Measurements from ENCODE around the gene TMEM91. TPM values are rescaled to one million over a fixed set of nuclear protein-coding genes. Genes with fewer than 3 reads are reported as not detected.
A peak's percentile ranks its signal among the peaks of the same experiment; 100 is the strongest.

TMEM91 gene
- total and polyA plus RNA-seq, 9 of the 15 experiments (the other 6 are each of a cell fraction or from before 2014, with no cell fraction given) = 1.2 to 5.2 (median 2.7) TPM

GRCh38 chr19:41328157-41328841 lies 48.0 kb upstream of the TMEM91 start (continued):
- TF ChIP-seq, protein P1, sequence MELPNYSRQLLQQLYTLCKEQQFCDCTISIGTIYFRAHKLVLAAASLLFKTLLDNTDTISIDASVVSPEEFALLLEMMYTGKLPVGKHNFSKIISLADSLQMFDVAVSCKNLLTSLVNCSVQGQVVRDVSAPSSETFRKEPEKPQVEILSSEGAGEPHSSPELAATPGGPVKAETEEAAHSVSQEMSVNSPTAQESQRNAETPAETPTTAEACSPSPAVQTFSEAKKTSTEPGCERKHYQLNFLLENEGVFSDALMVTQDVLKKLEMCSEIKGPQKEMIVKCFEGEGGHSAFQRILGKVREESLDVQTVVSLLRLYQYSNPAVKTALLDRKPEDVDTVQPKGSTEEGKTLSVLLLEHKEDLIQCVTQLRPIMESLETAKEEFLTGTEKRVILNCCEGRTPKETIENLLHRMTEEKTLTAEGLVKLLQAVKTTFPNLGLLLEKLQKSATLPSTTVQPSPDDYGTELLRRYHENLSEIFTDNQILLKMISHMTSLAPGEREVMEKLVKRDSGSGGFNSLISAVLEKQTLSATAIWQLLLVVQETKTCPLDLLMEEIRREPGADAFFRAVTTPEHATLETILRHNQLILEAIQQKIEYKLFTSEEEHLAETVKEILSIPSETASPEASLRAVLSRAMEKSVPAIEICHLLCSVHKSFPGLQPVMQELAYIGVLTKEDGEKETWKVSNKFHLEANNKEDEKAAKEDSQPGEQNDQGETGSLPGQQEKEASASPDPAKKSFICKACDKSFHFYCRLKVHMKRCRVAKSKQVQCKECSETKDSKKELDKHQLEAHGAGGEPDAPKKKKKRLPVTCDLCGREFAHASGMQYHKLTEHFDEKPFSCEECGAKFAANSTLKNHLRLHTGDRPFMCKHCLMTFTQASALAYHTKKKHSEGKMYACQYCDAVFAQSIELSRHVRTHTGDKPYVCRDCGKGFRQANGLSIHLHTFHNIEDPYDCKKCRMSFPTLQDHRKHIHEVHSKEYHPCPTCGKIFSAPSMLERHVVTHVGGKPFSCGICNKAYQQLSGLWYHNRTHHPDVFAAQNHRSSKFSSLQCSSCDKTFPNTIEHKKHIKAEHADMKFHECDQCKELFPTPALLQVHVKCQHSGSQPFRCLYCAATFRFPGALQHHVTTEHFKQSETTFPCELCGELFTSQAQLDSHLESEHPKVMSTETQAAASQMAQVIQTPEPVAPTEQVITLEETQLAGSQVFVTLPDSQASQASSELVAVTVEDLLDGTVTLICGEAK (IDR thresholded peaks at IDR 0.05) = no peak
- TF ChIP-seq, protein P1 (CRISPR knock-in tag; IDR thresholded peaks at IDR 0.05) = no peak
- TF ChIP-seq NCOA6 (IDR thresholded peaks at IDR 0.05) = no peak
- TF ChIP-seq ZNF507 (tag; conservative IDR thresholded peaks at IDR 0.05) = no peak
- no peak for TF ChIP-seq NELFE (IDR thresholded peaks at IDR 0.05; ENCODE audit: insufficient read depth, insufficient read length)
- TF ChIP-seq HNRNPH1 (optimal IDR thresholded peaks at IDR 0.05; ENCODE audit: low read depth, low read length) = no peak
- TF ChIP-seq GTF3C2 (IDR thresholded peaks at IDR 0.05; ENCODE audit: borderline replicate concordance, extremely low read depth, insufficient read length) = no peak
- no peak for TF ChIP-seq TBL1XR1 (IDR thresholded peaks at IDR 0.05; ENCODE audit: low read length in 2 of 2)
- TF ChIP-seq, protein P2, sequence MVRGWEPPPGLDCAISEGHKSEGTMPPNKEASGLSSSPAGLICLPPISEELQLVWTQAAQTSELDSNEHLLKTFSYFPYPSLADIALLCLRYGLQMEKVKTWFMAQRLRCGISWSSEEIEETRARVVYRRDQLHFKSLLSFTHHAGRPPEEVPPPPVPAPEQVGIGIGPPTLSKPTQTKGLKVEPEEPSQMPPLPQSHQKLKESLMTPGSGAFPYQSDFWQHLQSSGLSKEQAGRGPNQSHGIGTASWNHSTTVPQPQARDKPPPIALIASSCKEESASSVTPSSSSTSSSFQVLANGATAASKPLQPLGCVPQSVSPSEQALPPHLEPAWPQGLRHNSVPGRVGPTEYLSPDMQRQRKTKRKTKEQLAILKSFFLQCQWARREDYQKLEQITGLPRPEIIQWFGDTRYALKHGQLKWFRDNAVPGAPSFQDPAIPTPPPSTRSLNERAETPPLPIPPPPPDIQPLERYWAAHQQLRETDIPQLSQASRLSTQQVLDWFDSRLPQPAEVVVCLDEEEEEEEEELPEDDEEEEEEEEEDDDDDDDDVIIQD (CRISPR knock-in tag; IDR thresholded peaks at IDR 0.05) = no peak
- peak; percentile 49; the same call in 1 of the 2 replicates for TF ChIP-seq ZNF584 (CRISPR knock-in tag; IDR thresholded peaks at IDR 0.05; ENCODE audit: low read depth)
- no peak for TF ChIP-seq ILF3 (IDR thresholded peaks at IDR 0.05; ENCODE audit: borderline replicate concordance)
- no peak for TF ChIP-seq FOS (IDR thresholded peaks at IDR 0.05; ENCODE audit: extremely low read depth, insufficient read length)
- TF ChIP-seq ZNF146 (CRISPR knock-in tag; IDR thresholded peaks at IDR 0.05; ENCODE audit: unreplicated experiment) = no peak
- no peak for TF ChIP-seq HNRNPLL (IDR thresholded peaks at IDR 0.05; ENCODE audit: low read depth, low read length, poor library complexity, severe bottlenecking)

Data from K562 (cell line).